Loucy (cell line): ENCODE data around the gene EPHA5.

Source experiments
- EZH2phosphoT487 ChIP-seq: fragments of 200-600 bp; IDR thresholded peaks from 2 replicates; pipeline ENCODE4 v1.6.1; 2018; ENCODE audit warnings: antibody characterized with exemption, mild to moderate bottlenecking, moderate library complexity, borderline replicate concordance
- TF ChIP-seq, protein P1 (sequence below): fragments of 200-600 bp; sonication (generic); conservative IDR thresholded peaks from 2 replicates; pipeline ENCODE4 v1.5.1; 2014; ENCODE audit warnings: mild to moderate bottlenecking, antibody characterized with exemption, low read length

DNA sequence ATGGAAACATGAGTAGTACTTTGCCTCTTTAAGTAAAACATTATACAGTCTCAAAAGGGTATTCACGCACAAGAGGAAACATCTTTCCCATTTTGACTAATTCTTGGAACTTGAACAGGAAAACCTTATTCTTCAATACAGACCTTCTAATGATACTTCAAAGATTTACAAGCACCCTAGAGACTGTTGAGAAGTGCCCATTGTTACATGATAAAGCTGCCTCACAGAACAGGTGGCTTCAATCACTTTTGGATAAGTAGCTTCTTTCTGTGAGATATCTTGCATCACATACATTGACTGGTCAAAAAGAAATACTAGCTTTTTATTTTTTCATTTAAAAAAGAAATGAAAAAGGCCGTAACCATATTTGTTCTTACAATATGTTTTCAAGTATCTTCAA is 219.4 kb downstream of the EPHA5 start:
- TF ChIP-seq, protein P1, sequence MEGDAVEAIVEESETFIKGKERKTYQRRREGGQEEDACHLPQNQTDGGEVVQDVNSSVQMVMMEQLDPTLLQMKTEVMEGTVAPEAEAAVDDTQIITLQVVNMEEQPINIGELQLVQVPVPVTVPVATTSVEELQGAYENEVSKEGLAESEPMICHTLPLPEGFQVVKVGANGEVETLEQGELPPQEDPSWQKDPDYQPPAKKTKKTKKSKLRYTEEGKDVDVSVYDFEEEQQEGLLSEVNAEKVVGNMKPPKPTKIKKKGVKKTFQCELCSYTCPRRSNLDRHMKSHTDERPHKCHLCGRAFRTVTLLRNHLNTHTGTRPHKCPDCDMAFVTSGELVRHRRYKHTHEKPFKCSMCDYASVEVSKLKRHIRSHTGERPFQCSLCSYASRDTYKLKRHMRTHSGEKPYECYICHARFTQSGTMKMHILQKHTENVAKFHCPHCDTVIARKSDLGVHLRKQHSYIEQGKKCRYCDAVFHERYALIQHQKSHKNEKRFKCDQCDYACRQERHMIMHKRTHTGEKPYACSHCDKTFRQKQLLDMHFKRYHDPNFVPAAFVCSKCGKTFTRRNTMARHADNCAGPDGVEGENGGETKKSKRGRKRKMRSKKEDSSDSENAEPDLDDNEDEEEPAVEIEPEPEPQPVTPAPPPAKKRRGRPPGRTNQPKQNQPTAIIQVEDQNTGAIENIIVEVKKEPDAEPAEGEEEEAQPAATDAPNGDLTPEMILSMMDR, result no peak
- TF ChIP-seq EZH2phosphoT487, result no peak
